CD4-positive, alpha-beta T cell treated with Interleukin-6 for 4 hours (primary cell): ENCODE data around the gene PPM1L.

Experiments used
- DNase-seq: peaks from one replicate; pipeline ENCODE4 v3.0.0-alpha.2; 2020; ENCODE audit warnings: mixed read lengths

PPM1L gene

GRCh38 chr3:160810362-160811236 lies 54.6 kb downstream of the PPM1L start:
- no peak for DNase-seq

- no peak for DNase-seq
These were observed 55.2 kb downstream of the PPM1L start for GRCh38 chr3:160811237-160811548.

GRCh38 chr3:160812304-160812703 lies 56.3 kb downstream of the PPM1L start:
- DNase-seq = no peak

- no peak for DNase-seq
These were observed 59.2 kb downstream of the PPM1L start for GRCh38 chr3:160815280-160815679.

- no peak for DNase-seq
These were observed 64.0 kb downstream of the PPM1L start for GRCh38 chr3:160820022-160820421.

- no peak for DNase-seq
These were observed 64.4 kb downstream of the PPM1L start for GRCh38 chr3:160820430-160820829.

- DNase-seq = no peak
These were observed 66.9 kb downstream of the PPM1L start for GRCh38 chr3:160822936-160823335.

- no peak for DNase-seq
These were observed 69.3 kb downstream of the PPM1L start for GRCh38 chr3:160825311-160825800.

GRCh38 chr3:160826408-160826807 lies 70.4 kb downstream of the PPM1L start:
- DNase-seq = no peak

GRCh38 chr3:160826991-160827390 lies 71.0 kb downstream of the PPM1L start:
- DNase-seq = no peak

- no peak for DNase-seq
These were observed 71.5 kb downstream of the PPM1L start for GRCh38 chr3:160827516-160827915.

- no peak for DNase-seq
These were observed 72.8 kb downstream of the PPM1L start for GRCh38 chr3:160828880-160829279.

GRCh38 chr3:160829486-160830009 lies 73.5 kb downstream of the PPM1L start:
- DNase-seq = no peak

GRCh38 chr3:160830796-160831195 lies 74.8 kb downstream of the PPM1L start:
- DNase-seq = no peak

- DNase-seq = no peak
These were observed 75.4 kb downstream of the PPM1L start for GRCh38 chr3:160831401-160831800.

GRCh38 chr3:160837394-160837980 lies 81.5 kb downstream of the PPM1L start:
- no peak for DNase-seq

GRCh38 chr3:160840590-160840989 lies 84.6 kb downstream of the PPM1L start:
- no peak for DNase-seq

- no peak for DNase-seq
These were observed 85.4 kb downstream of the PPM1L start for GRCh38 chr3:160841455-160841854.

- no peak for DNase-seq
These were observed 86.3 kb downstream of the PPM1L start for GRCh38 chr3:160842021-160843005.

- DNase-seq = no peak
These were observed 95.7 kb downstream of the PPM1L start for GRCh38 chr3:160851629-160852210.

GRCh38 chr3:160852856-160853255 lies 96.8 kb downstream of the PPM1L start:
- DNase-seq = no peak

GRCh38 chr3:160856450-160856849 lies 100.4 kb downstream of the PPM1L start:
- DNase-seq = no peak
